Measurements from ENCODE around the gene GAPT.

GAPT gene

GRCh38 chr5:58491216-58491892 lies at the start of gene GAPT:
Gene GAPT, plus strand, starts transcription at chr5:58491435. Its CDS starts 3,102 bp downstream, at chr5:58494537.
- peak; percentile 42 to 80 (median 73) for DNase-seq

GRCh38 chr5:58444805-58445204 lies 46.4 kb upstream of the GAPT start:
- no peak for DNase-seq

- DNase-seq = no peak
These were observed 45.2 kb upstream of the GAPT start for GRCh38 chr5:58446024-58446423.

GRCh38 chr5:58447226-58447625 lies 44.0 kb upstream of the GAPT start:
- no peak for DNase-seq

GRCh38 chr5:58450018-58450417 lies 41.2 kb upstream of the GAPT start:
- peak; percentile 20 to 38 (median 35) for DNase-seq

- peak; percentile 9 to 57 (median 28) for DNase-seq
These were observed 40.2 kb upstream of the GAPT start for GRCh38 chr5:58450811-58451629.

- DNase-seq = no peak
These were observed 39.3 kb upstream of the GAPT start for GRCh38 chr5:58451732-58452565.

GRCh38 chr5:58452566-58453258 lies 38.5 kb upstream of the GAPT start:
- DNase-seq = no peak

- DNase-seq = no peak
These were observed 37.9 kb upstream of the GAPT start for GRCh38 chr5:58453306-58453705.

- DNase-seq = no peak
These were observed 37.2 kb upstream of the GAPT start for GRCh38 chr5:58454025-58454424.

GRCh38 chr5:58455066-58455465 lies 36.2 kb upstream of the GAPT start:
- DNase-seq = no peak

GRCh38 chr5:58455480-58455879 lies 35.8 kb upstream of the GAPT start:
- no peak for DNase-seq

- no peak for DNase-seq
These were observed 35.2 kb upstream of the GAPT start for GRCh38 chr5:58456026-58456425.

- no peak for DNase-seq
These were observed 34.7 kb upstream of the GAPT start for GRCh38 chr5:58456486-58456885.

- no peak for DNase-seq
These were observed 34.2 kb upstream of the GAPT start for GRCh38 chr5:58457050-58457449.

- DNase-seq = no peak
These were observed 33.0 kb upstream of the GAPT start for GRCh38 chr5:58458141-58458742.

- no peak for DNase-seq
These were observed 32.5 kb upstream of the GAPT start for GRCh38 chr5:58458743-58459145.

- DNase-seq = peak; percentile 32 to 44 (median 42)
These were observed 31.9 kb upstream of the GAPT start for GRCh38 chr5:58459146-58460001.

GRCh38 chr5:58460002-58460731 lies 31.1 kb upstream of the GAPT start, which contains the start of gene PLK2:
Gene PLK2, minus strand, starts transcription at chr5:58460086. Its CDS starts 127 bp downstream, at chr5:58459959.
- peak; percentile 93 to 98 (median 97) for DNase-seq

GRCh38 chr5:58460732-58461286 lies 30.4 kb upstream of the GAPT start:
- DNase-seq = peak; percentile 92 to 96 (median 93)
